ENCODE data around the gene CMTM8.

GRCh38 chr3:32320080-32320479 lies 81.6 kb downstream of the CMTM8 start:
- TF ChIP-seq, protein P1, sequence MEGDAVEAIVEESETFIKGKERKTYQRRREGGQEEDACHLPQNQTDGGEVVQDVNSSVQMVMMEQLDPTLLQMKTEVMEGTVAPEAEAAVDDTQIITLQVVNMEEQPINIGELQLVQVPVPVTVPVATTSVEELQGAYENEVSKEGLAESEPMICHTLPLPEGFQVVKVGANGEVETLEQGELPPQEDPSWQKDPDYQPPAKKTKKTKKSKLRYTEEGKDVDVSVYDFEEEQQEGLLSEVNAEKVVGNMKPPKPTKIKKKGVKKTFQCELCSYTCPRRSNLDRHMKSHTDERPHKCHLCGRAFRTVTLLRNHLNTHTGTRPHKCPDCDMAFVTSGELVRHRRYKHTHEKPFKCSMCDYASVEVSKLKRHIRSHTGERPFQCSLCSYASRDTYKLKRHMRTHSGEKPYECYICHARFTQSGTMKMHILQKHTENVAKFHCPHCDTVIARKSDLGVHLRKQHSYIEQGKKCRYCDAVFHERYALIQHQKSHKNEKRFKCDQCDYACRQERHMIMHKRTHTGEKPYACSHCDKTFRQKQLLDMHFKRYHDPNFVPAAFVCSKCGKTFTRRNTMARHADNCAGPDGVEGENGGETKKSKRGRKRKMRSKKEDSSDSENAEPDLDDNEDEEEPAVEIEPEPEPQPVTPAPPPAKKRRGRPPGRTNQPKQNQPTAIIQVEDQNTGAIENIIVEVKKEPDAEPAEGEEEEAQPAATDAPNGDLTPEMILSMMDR (IDR thresholded peaks at IDR 0.05; ENCODE audit: low read depth, low read length, poor library complexity, severe bottlenecking): no peak
- TF ChIP-seq EZH2phosphoT487 (IDR thresholded peaks at IDR 0.05; ENCODE audit: borderline replicate concordance, low read length): no peak
